Stomach (tissue), 9 donors: ENCODE results near the gene OTUD7B. TPM values are rescaled to one million over a fixed set of nuclear protein-coding genes. Genes with fewer than 3 reads are reported as not detected.

Experiments used
- DNase-seq, 2 donors: peaks; one replicate each; pipeline versions ENCODE4 v3.0.0 to v3.0.0-alpha.2; 2013 to 2019
- H3K27ac ChIP-seq, 5 donors: fragments of 200-600 bp in 4 of 5; sonication (generic) in 4 of 5; one replicate each; pipeline ENCODE4 v1.5.1; 2013 to 2019; ENCODE audit warnings: mild to moderate bottlenecking in 1 of 5, moderate library complexity in 1 of 5
- H3K27me3 ChIP-seq, 3 donors: fragments of 200-600 bp; sonication (generic); one replicate each; pipeline ENCODE4 v1.5.1; 2017 to 2019; ENCODE audit warnings: mixed run types in 1 of 3
- H3K36me3 ChIP-seq, 4 donors: fragments of 200-600 bp; sonication (generic); 1 replicate in 3 of 4; 2 replicates in 1 of 4; pipeline ENCODE4 v1.5.1; 2016 to 2019
- H3K4me1 ChIP-seq, 4 donors: fragments of 200-600 bp; sonication (generic); one replicate each; pipeline ENCODE4 v1.5.1; 2016 to 2019
- H3K4me3 ChIP-seq, 4 donors: fragments of 200-600 bp; sonication (generic) in 3 of 4; one replicate each; pipeline ENCODE4 v1.5.1; 2016 to 2019; ENCODE audit warnings: mild to moderate bottlenecking in 1 of 4
- H3K9me3 ChIP-seq, 4 donors: fragments of 200-600 bp; sonication (generic); one replicate each; pipeline ENCODE4 v1.5.1; 2016 to 2019
- EP300 ChIP-seq: sonication (generic); formaldehyde crosslinking; IDR thresholded peaks from one replicate; pipeline ENCODE4 v1.6.1; 2017; ENCODE audit warnings: antibody characterized with exemption
- POLR2A ChIP-seq, 4 donors: fragments of 450-650 bp; IDR thresholded peaks; one replicate each; pipeline ENCODE4 v1.6.1; 2016; ENCODE audit warnings: antibody characterized with exemption in 4 of 4, control low read depth in 2 of 4, mild to moderate bottlenecking in 1 of 4, moderate library complexity in 1 of 4
- POLR2AphosphoS5 ChIP-seq, 3 donors: sonication (generic); formaldehyde crosslinking; IDR thresholded peaks; one replicate each; pipeline ENCODE4 v1.6.1; 2016; ENCODE audit warnings: antibody characterized with exemption in 3 of 3
- WGBS, 5 donors: extraction: QIAGEN DNeasy Blood & Tissue Kit in 3 of 5; methylation state at CpG; one replicate each; pipeline versions ENCODE4 v1.1.5 to v1.1.7; 2013 to 2018; 5-methylcytosine and 5-hydroxymethylcytosine counted together
- intact Hi-C: fragments of 100-400 bp; cut with DNase I; formaldehyde crosslinking; loops from one replicate; pipeline ENCODE4 v1.15.1; 2023; ENCODE audit warnings: low total_unique reads
- polyA plus RNA-seq, 3 donors: library from polyadenylated mRNA; stranded (reverse); fragments of 200-250 nt; gene quantifications; one replicate each; pipeline ENCODE4 v1.2.3, GENCODE V29; 2013
- total RNA-seq, 5 donors: library from RNA; depleted of rRNA; stranded (reverse); fragments of >200 nt; gene quantifications; one replicate each; pipeline versions ENCODE4 v1.1.0 to v1.2.3, GENCODE V29; 2014 to 2016
- TF ChIP-seq, protein P1 (sequence below), 7 experiments: fragments of 450-650 bp in 4 of 7; fragments of 200-600 bp in 3 of 7; sonication (generic) in 3 of 7; IDR thresholded peaks; one replicate each; pipeline ENCODE4 v1.5.1; 2016 to 2019; ENCODE audit warnings: antibody characterized with exemption in 7 of 7, control low read depth in 2 of 7, mild to moderate bottlenecking in 1 of 7
- donor health status: healthy with polysubstance abuse.
- donor health status: Bipolar disorder and iron deficiency.
- donor health status: healthy.

The OTUD7B gene
- total and polyA plus RNA-seq, 8 donors = 2.2 to 38.8 (median 10.9) TPM

DNA sequence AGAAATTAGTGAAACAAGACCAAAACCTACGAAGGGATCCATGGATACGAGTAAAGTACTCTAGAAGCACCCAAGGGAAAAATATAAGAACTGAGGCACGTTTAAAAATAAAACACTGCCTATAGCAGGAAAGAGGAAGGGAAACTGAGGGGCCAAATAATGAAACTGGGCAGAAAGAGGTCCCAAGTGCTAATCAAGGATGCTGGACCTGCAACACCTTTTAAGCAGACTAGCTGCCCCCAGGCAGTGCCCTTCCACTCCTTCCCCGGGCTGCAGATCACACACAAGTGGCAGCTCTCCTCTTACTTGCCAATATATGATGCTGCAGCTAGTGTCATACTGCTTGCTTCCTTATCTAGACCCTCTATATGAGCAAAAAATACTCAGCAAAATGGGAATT, 7.6 kb upstream of the OTUD7B start:
- no peaks in the 10 kb centered on the region for H3K36me3 ChIP-seq
- no peak for DNase-seq
- H3K27ac ChIP-seq = peak overlapping the region in 4 of 5 donors; percentile 50 to 69 (median 64)
- no peak overlapping the region for H3K4me3 ChIP-seq
- TF ChIP-seq POLR2A (IDR thresholded peaks at IDR 0.05) = no peak
- TF ChIP-seq EP300 = no peak
- no peak for TF ChIP-seq POLR2AphosphoS5 (IDR thresholded peaks at IDR 0.05)
- TF ChIP-seq, protein P1, sequence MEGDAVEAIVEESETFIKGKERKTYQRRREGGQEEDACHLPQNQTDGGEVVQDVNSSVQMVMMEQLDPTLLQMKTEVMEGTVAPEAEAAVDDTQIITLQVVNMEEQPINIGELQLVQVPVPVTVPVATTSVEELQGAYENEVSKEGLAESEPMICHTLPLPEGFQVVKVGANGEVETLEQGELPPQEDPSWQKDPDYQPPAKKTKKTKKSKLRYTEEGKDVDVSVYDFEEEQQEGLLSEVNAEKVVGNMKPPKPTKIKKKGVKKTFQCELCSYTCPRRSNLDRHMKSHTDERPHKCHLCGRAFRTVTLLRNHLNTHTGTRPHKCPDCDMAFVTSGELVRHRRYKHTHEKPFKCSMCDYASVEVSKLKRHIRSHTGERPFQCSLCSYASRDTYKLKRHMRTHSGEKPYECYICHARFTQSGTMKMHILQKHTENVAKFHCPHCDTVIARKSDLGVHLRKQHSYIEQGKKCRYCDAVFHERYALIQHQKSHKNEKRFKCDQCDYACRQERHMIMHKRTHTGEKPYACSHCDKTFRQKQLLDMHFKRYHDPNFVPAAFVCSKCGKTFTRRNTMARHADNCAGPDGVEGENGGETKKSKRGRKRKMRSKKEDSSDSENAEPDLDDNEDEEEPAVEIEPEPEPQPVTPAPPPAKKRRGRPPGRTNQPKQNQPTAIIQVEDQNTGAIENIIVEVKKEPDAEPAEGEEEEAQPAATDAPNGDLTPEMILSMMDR (IDR thresholded peaks at IDR 0.05) = no peak
- WGBS, 5 donors = 86 to 95% (median 88%) methylated on average over 4 of the region's 4 CpGs
- H3K9me3 ChIP-seq = no peaks in the 10 kb centered on the region
- no peaks in the 10 kb centered on the region for H3K27me3 ChIP-seq
- intact Hi-C loops = no loop called here
- peaks cover 8 to 26% (median 16%) of the 10 kb centered on the region in 4 donors for H3K4me1 ChIP-seq

DNA sequence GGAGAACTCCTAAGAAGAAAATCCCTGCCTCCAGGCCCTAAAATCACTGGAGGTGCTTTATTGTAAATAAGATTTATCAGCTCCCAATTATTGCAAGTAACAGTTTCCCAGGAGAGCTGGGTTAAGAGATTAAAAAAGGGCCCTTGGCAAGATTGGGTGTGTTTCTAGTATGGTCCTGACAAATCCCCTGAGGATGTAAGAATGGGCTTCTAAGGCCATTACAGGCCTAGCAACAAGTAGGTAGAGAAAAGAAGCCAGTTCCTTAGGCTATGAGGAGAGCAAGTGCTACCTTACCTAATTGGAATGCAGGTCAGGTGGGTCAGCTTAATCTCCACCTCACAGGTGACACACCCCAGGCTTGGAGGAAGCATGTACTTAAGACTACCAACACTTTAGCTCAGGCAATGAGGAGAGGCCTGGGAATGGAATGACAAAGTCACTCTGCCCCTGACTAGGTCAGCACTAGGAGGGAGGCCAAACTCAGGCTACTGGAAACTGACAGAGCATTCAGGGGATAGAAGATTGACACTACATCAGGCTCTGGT, 6.8 kb upstream of the OTUD7B start:
- Histone ChIP-seq H3K4me1 (peaks cover 8 to 26% (median 16%) of the 10 kb centered on the region in 4 donors), H3K27me3 (no peaks in the 10 kb centered on the region), H3K36me3 (no peaks in the 10 kb centered on the region), H3K27ac (peak overlapping the region in 4 of 5 donors; percentile 50 to 69 (median 64)), H3K9me3 (no peaks in the 10 kb centered on the region), H3K4me3 (no peak overlapping the region)
- intact Hi-C loops = no loop called here
- peak; percentile 63 to 84 for DNase-seq
- TF ChIP-seq EP300 = no peak
- peak in 1 of 3 donors; percentile 70 for TF ChIP-seq POLR2AphosphoS5 (IDR thresholded peaks at IDR 0.05)

DNA sequence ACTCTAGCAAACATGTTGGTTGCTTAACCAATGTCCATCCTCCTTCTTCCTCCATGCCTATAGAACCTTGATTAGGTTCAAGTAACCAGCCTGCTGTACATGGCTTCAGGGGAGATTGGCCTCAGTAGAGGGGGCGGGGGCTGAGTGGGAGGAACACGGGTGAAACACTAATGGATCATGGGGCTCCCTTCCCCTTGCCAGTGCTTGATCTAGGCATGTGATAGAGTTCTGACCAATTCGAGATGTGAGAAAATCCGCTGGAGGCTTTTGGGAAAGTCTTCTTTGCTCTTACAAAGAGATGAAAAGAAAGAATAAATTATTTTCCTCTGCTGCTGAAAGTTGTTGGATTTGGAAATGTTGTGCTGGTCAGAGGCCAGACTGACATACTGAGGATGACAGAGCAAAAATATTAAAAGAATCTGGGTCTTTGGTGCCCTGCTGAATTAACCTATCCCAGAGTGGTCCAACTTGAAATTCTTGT, 5.2 kb upstream of the OTUD7B start:
- intact Hi-C loops = no loop called here
- Histone ChIP-seq H3K27me3 (no peaks in the 10 kb centered on the region), H3K9me3 (no peaks in the 10 kb centered on the region), H3K4me3 (no peak overlapping the region), H3K4me1 (peaks cover 5 to 22% (median 13%) of the 10 kb centered on the region in 4 donors), H3K36me3 (no peaks in the 10 kb centered on the region), H3K27ac (no peak overlapping the region)
- no peak for DNase-seq
- WGBS, 5 donors = 78 to 91% (median 85%) methylated on average over 4 of the region's 4 CpGs
- TF ChIP-seq EP300 = no peak
- TF ChIP-seq, protein P1 (IDR thresholded peaks at IDR 0.05) = no peak
- no peak for TF ChIP-seq POLR2AphosphoS5 (IDR thresholded peaks at IDR 0.05)
- no peak for TF ChIP-seq POLR2A (IDR thresholded peaks at IDR 0.05)

DNA sequence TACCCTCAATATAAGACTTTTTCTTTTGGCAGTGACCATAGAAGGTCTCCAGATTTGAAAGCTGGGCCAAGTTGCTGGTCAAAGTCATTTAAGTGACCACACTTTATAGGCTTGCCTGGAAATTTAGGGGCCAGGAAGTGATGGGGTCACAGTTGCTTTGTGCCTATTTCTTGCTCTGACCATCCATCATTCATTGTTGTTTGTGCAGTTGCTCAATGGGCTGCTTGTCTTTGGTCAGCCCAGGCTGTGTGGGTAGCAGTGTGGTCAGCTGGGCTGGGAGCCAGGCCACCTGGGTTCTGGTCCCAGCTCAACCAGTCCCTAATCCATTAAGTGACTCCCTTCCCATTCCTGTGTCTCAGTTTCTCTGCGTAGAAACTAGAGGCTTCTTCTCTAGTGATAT, 2.1 kb upstream of the OTUD7B start:
- Histone ChIP-seq H3K4me1 (peaks cover 14 to 33% (median 26%) of the 10 kb centered on the region in 4 donors), H3K4me3 (no peak overlapping the region), H3K27ac (no peak overlapping the region), H3K27me3 (no peaks in the 10 kb centered on the region), H3K36me3 (no peaks in the 10 kb centered on the region), H3K9me3 (no peaks in the 10 kb centered on the region)
- DNase-seq = no peak
- intact Hi-C loops = no loop called here
- no peak for TF ChIP-seq POLR2AphosphoS5 (IDR thresholded peaks at IDR 0.05)
- no peak for TF ChIP-seq POLR2A (IDR thresholded peaks at IDR 0.05)
- TF ChIP-seq EP300 = no peak
- TF ChIP-seq, protein P1 (IDR thresholded peaks at IDR 0.05) = no peak
- WGBS, 5 donors = 90 to 96% (median 94%) methylated on average over 1 of the region's 1 CpG
